A673 (cell line): ENCODE results near the gene KRTAP4-6. TPM values are rescaled to one million over a fixed set of nuclear protein-coding genes. Genes with fewer than 3 reads are reported as not detected.
"Not testable (repeated sequence)": the region's sequence is repeated elsewhere in the genome, so short reads cannot be mapped to it uniquely, and the experiment has no call there.

Source experiments
- BruUV-seq: library from RNA; stranded (reverse); fragments of 400-500 nt; replicated peaks from 2 replicates; lab custom pipeline; 2021; lab: Mats Ljungman, UMichigan
- CTCF ChIA-PET: fragments of 300-600 bp; sonication (Branson Sonifier 250); formaldehyde crosslinking; loops from one replicate; lab custom pipeline; 2022; ENCODE audit warnings: antibody characterized with exemption; lab: Charles Lee
- POLR2A ChIA-PET: fragments of 300-600 bp; sonication (Branson Sonifier 250); formaldehyde crosslinking; loops from one replicate; lab custom pipeline; 2022; ENCODE audit warnings: antibody characterized with exemption; ENCODE audit not compliant: low non-redundant PET; lab: Charles Lee
- DNase-seq: peaks from one replicate; pipeline ENCODE4 v3.0.0-alpha.2; 2015; ENCODE audit warnings: low spot score
- H3K27ac ChIP-seq: fragments of 200-600 bp; sonication (generic); 2 replicates; pipeline ENCODE4 v1.5.1; 2016; ENCODE audit warnings: mixed run types, low read depth, mild to moderate bottlenecking, mixed read lengths, antibody characterized with exemption, low read length; ENCODE audit not compliant: poor library complexity, severe bottlenecking
- H3K27me3 ChIP-seq: fragments of 200-600 bp; sonication (generic); replicated peaks from 2 replicates; pipeline ENCODE4 v1.6.1; 2017; ENCODE audit warnings: mixed run types, low read depth, mild to moderate bottlenecking, mixed read lengths, antibody characterized with exemption, low read length; ENCODE audit not compliant: insufficient read depth, poor library complexity
- H3K36me3 ChIP-seq: fragments of 200-600 bp; sonication (generic); 2 replicates; pipeline ENCODE4 v1.6.1; 2016; ENCODE audit warnings: mixed run types, mild to moderate bottlenecking, mixed read lengths, antibody characterized with exemption, low read length; ENCODE audit not compliant: insufficient read depth, poor library complexity, severe bottlenecking
- H3K4me1 ChIP-seq: fragments of 200-600 bp; sonication (generic); 2 replicates; pipeline ENCODE4 v1.6.1; 2017; ENCODE audit warnings: mixed run types, mild to moderate bottlenecking, mixed read lengths, antibody characterized with exemption, low read length; ENCODE audit not compliant: insufficient read depth, poor library complexity, severe bottlenecking
- H3K4me3 ChIP-seq: fragments of 200-600 bp; sonication (generic); 2 replicates; pipeline ENCODE4 v1.5.1; 2016; ENCODE audit warnings: low read depth, mixed run types, mild to moderate bottlenecking, mixed read lengths, low read length; ENCODE audit not compliant: poor library complexity, severe bottlenecking
- H3K9me3 ChIP-seq: fragments of 200-600 bp; sonication (generic); 2 replicates; pipeline ENCODE4 v1.6.1; 2016; ENCODE audit warnings: mixed run types, low read depth, mild to moderate bottlenecking, mixed read lengths, antibody characterized with exemption, low read length; ENCODE audit not compliant: poor library complexity, severe bottlenecking
- EZH2 ChIP-seq: fragments of 200-600 bp; sonication (generic); IDR thresholded peaks from 2 replicates; pipeline ENCODE4 v1.6.1; 2017; ENCODE audit warnings: borderline replicate concordance, low read depth, mild to moderate bottlenecking, mixed read lengths, antibody characterized with exemption, low read length; ENCODE audit not compliant: poor library complexity, severe bottlenecking
- intact Hi-C: fragments of 100-400 bp; cut with micrococcal nuclease; formaldehyde crosslinking; loops from one replicate; pipeline ENCODE4 v1.10.0; 2022; ENCODE audit not compliant: unreplicated experiment
- total RNA-seq: library from RNA; stranded (reverse); gene quantifications from 2 replicates; pipeline ENCODE4 v1.2.3, GENCODE V29; 2021
- TF ChIP-seq, protein P1 (sequence below): fragments of 300-800, 200-600 bp; sonication (generic); conservative IDR thresholded peaks from 2 replicates; pipeline ENCODE4 v1.5.1; 2017; ENCODE audit warnings: low read depth, mild to moderate bottlenecking, antibody characterized with exemption, low read length, moderate library complexity, mixed read lengths

KRTAP4-6 gene
- total RNA-seq, 1 experiment from 2014 or later = not detected

DNA sequence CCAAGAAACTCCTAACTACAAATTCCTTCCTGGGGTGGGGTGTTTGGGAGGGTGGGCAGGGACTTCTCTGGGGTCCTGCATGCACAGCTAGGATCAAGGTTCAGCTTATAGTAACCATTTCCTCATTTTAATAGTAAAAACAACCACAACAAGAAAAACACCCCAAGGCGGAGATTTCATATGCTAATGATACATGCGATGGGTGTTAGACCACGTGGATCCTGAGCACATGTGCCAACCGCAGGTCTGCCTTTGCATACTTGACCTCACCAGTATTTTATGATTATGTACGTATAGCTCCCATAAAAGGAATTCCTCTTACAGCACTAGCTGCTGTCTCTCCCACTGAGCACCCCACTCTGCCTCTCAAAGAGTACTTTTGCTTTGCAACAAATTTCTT is 24.0 kb downstream of the KRTAP4-6 start:
- BruUV-seq = no TSS peak

DNA sequence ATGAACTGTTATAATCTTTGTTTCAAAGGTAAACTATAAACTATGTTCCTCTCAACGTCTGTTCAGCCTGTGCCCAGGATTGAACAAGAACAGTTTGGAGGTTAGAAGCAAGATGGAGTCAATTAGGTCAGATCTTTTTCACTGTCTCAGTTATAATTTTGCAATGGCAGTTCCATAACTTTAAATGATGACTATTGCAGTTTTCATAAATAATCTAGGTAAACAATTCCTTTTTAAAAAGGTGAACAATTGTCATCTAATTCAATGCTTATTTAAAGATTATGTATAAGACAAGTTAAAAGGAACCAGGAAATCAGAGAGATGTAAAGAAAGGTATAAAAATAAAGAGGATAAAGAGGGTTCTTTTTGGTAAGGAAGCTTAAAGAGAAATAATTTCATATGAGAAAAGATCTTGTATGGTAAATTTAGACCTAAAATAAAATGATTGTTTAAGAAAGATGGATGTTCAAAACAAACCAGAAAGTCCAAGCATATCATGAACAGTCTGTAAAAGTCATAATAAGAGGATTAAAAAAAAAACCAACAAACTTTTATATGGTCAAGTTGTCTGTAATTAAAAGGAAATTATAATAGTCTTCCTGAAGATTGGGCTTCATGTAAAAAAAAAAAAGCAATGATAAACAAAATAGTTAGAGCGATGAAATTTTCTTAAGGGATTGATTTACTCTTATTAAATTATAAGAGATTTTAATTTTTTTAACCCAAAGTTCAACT is 29.0 kb downstream of the KRTAP4-6 start:
- ChIA-PET CTCF (no interaction called here), POLR2A (no interaction called here)
- intact Hi-C loops = no loop called here
- H3K4me3 ChIP-seq = no peak overlapping the region
- H3K27me3 ChIP-seq = no peaks in the 10 kb centered on the region
- H3K9me3 ChIP-seq = no peaks in the 10 kb centered on the region
- no peak overlapping the region for H3K27ac ChIP-seq
- TF ChIP-seq EZH2 = no peak
- TF ChIP-seq, protein P1, sequence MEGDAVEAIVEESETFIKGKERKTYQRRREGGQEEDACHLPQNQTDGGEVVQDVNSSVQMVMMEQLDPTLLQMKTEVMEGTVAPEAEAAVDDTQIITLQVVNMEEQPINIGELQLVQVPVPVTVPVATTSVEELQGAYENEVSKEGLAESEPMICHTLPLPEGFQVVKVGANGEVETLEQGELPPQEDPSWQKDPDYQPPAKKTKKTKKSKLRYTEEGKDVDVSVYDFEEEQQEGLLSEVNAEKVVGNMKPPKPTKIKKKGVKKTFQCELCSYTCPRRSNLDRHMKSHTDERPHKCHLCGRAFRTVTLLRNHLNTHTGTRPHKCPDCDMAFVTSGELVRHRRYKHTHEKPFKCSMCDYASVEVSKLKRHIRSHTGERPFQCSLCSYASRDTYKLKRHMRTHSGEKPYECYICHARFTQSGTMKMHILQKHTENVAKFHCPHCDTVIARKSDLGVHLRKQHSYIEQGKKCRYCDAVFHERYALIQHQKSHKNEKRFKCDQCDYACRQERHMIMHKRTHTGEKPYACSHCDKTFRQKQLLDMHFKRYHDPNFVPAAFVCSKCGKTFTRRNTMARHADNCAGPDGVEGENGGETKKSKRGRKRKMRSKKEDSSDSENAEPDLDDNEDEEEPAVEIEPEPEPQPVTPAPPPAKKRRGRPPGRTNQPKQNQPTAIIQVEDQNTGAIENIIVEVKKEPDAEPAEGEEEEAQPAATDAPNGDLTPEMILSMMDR = no peak
- H3K4me1 ChIP-seq = no peaks in the 10 kb centered on the region
- no TSS peak for BruUV-seq
- H3K36me3 ChIP-seq = no peaks in the 10 kb centered on the region
- no peak for DNase-seq

More for the DNA sequence above, 24.0 kb downstream of the KRTAP4-6 start:
- Histone ChIP-seq H3K27ac (no peak overlapping the region), H3K36me3 (no peaks in the 10 kb centered on the region), H3K4me1 (no peaks in the 10 kb centered on the region), H3K4me3 (no peak overlapping the region), H3K27me3 (no peaks in the 10 kb centered on the region), H3K9me3 (no peaks in the 10 kb centered on the region)
- POLR2A ChIA-PET = no interaction called here
- CTCF ChIA-PET = no interaction called here
- intact Hi-C loops = no loop called here
- DNase-seq = no peak
- TF ChIP-seq EZH2 = no peak
- TF ChIP-seq, protein P1 = no peak

DNA sequence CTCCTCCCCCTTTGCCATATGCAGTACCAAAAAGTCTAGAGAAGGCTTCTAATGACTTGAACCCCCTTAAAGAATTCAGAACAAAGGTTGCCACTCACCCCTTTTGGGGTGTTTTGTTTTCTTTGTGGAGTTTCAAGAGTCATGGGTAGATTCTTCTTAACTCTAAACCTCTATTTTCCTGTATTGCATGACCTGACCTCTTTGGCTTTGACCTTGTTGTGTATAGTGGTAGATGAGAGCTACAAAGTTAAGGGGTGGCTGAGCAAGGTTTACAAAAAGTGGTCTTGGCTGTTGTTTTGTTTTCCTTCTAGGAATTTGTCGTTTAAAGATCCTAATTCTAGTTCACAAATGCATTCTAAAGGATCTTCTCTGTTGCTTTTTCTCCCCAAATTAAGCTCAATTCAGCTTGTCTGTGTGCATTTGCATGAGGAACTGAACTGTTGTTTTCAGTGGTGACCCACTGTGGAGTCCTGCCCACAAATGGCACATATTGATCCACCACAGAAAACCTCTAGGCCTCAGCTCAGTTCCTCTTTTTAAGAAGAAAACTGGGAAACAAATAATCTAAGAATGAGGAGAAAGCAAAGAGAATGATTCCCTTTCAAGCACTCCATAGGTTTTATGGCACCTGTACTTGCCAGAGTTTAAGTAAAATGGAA is 31.5 kb downstream of the KRTAP4-6 start:
- H3K36me3 ChIP-seq, H3K9me3 ChIP-seq, intact Hi-C loops, POLR2A ChIA-PET, H3K27me3 ChIP-seq, CTCF ChIA-PET, DNase-seq, H3K4me3 ChIP-seq, H3K4me1 ChIP-seq, BruUV-seq, H3K27ac ChIP-seq: not testable (repeated sequence)
